ENCODE results near the gene ZFPM1. TPM values are rescaled to one million over a fixed set of nuclear protein-coding genes. Genes with fewer than 3 reads are reported as not detected.

The ZFPM1 gene
- total and polyA plus RNA-seq, 4 donors = 0.57 to 9.0 (median 2.8) TPM

- no peaks in the 10 kb centered on the region for H3K4me1 ChIP-seq (ENCODE audit: control insufficient read depth in 5 of 5, insufficient read depth in 5 of 5, low read length in 5 of 5)
- H3K4me3 ChIP-seq = no peak overlapping the region
- H3K36me3 ChIP-seq (ENCODE audit: control insufficient read depth in 4 of 4, insufficient read depth in 4 of 4, low read length in 4 of 4) = peaks cover 7 to 35% (median 26%) of the 10 kb centered on the region in 4 donors
- H3K27me3 ChIP-seq (ENCODE audit: control insufficient read depth in 3 of 3, insufficient read depth in 3 of 3, low read length in 2 of 3) = no peaks in the 10 kb centered on the region
- H3K9me3 ChIP-seq (ENCODE audit: control insufficient read depth in 4 of 4, insufficient read depth in 3 of 4, low read length in 3 of 4) = no peaks in the 10 kb centered on the region
- WGBS, 2 donors = 94 to 96% methylated on average over 13 of the region's 13 CpGs
- TF ChIP-seq, protein P1, sequence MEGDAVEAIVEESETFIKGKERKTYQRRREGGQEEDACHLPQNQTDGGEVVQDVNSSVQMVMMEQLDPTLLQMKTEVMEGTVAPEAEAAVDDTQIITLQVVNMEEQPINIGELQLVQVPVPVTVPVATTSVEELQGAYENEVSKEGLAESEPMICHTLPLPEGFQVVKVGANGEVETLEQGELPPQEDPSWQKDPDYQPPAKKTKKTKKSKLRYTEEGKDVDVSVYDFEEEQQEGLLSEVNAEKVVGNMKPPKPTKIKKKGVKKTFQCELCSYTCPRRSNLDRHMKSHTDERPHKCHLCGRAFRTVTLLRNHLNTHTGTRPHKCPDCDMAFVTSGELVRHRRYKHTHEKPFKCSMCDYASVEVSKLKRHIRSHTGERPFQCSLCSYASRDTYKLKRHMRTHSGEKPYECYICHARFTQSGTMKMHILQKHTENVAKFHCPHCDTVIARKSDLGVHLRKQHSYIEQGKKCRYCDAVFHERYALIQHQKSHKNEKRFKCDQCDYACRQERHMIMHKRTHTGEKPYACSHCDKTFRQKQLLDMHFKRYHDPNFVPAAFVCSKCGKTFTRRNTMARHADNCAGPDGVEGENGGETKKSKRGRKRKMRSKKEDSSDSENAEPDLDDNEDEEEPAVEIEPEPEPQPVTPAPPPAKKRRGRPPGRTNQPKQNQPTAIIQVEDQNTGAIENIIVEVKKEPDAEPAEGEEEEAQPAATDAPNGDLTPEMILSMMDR (IDR thresholded peaks at IDR 0.05; ENCODE audit: control extremely low read depth, extremely low read depth) = no peak
- ATAC-seq (ENCODE audit: insufficient read depth, low FRiP score) (no peak), DNase-seq (no peak)
- no peak overlapping the region for H3K27ac ChIP-seq (ENCODE audit: low read depth in 1 of 2, low read length in 1 of 2)
- H3K9ac ChIP-seq (ENCODE audit: insufficient read depth in 1 of 2, low read length in 2 of 2) = no peak overlapping the region
These were observed 133.0 kb downstream of the ZFPM1 start for GRCh38 chr16:88585927-88586581.

Small RNA genes within 50 kb of the gene (small RNA-seq; reads per million reads assigned to genes)
- gene MIR5189 (ENCODE audit: low replicate concordance) = not detected

Other genes with a start within 250 kb of the ZFPM1 start
- gene ZNF469, start 70.3 kb upstream of the ZFPM1 start, total RNA-seq = 1 to 10 TPM; 2.2 to 3.0 TPM
- gene ZNF469, start 70.3 kb upstream of the ZFPM1 start, polyA plus RNA-seq = under 1 TPM; 0.67 to 0.81 TPM
- gene ZC3H18, start 117.1 kb downstream of the ZFPM1 start, total RNA-seq = 10 to 100 TPM; 21.2 to 44.0 TPM
- 10 to 100 TPM; 25.3 to 31.9 TPM for gene ZC3H18, start 117.1 kb downstream of the ZFPM1 start, polyA plus RNA-seq
- not detected for gene IL17C, start 185.3 kb downstream of the ZFPM1 start, total RNA-seq
- gene IL17C, start 185.3 kb downstream of the ZFPM1 start, polyA plus RNA-seq = 1 to 10 TPM in 1 of 2 donors, under 1 TPM in 1; 0.14 to 1.8 TPM
- gene CYBA, start 197.8 kb downstream of the ZFPM1 start, total RNA-seq = 100 to 1,000 TPM; 113 to 404 TPM
- gene CYBA, start 197.8 kb downstream of the ZFPM1 start, polyA plus RNA-seq = 100 to 1,000 TPM; 294 to 879 TPM
- gene MVD, start 209.8 kb downstream of the ZFPM1 start, total RNA-seq = 100 to 1,000 TPM in 1 of 2 donors, 10 to 100 TPM in 1; 39.1 to 123 TPM
- 100 to 1,000 TPM; 115 to 135 TPM for gene MVD, start 209.8 kb downstream of the ZFPM1 start, polyA plus RNA-seq
- gene SNAI3, start 233.2 kb downstream of the ZFPM1 start, total RNA-seq = 1 to 10 TPM; 1.1 to 2.6 TPM
- 1 to 10 TPM; 3.2 to 3.8 TPM for gene SNAI3, start 233.2 kb downstream of the ZFPM1 start, polyA plus RNA-seq

Measured in lung (tissue), 13 donors.